Activated naive CD8-positive, alpha-beta T cell treated with anti-CD3 and anti-CD28 coated beads for 36 hours (primary cell): Measurements from ENCODE around the gene HDC. TPM values are rescaled to one million over a fixed set of nuclear protein-coding genes. Genes with fewer than 3 reads are reported as not detected.
A peak's percentile ranks its signal among the peaks of the same experiment; 100 is the strongest.

Source experiments
- DNase-seq: peaks from one replicate; pipeline ENCODE4 v3.0.0; 2021
- H3K27ac Mint-ChIP-seq: one replicate; pipeline ENCODE4 v1.8.0; 2022; ENCODE audit warnings: mild to moderate bottlenecking, moderate library complexity, mixed read lengths
- H3K27me3 Mint-ChIP-seq: one replicate; pipeline ENCODE4 v1.8.0; 2022; ENCODE audit warnings: mild to moderate bottlenecking, mixed read lengths
- H3K36me3 Mint-ChIP-seq: one replicate; pipeline ENCODE4 v1.8.0; 2021; ENCODE audit warnings: mild to moderate bottlenecking, mixed read lengths
- H3K4me1 Mint-ChIP-seq: one replicate; pipeline ENCODE4 v1.8.0; 2021; ENCODE audit warnings: mixed read lengths
- H3K4me3 Mint-ChIP-seq: one replicate; pipeline ENCODE4 v1.8.0; 2022; ENCODE audit warnings: mild to moderate bottlenecking, moderate library complexity, mixed read lengths
- H3K9me3 Mint-ChIP-seq: one replicate; pipeline ENCODE4 v1.8.0; 2022; ENCODE audit warnings: mixed read lengths
- total RNA-seq, 2 experiments: library from RNA; stranded (reverse); gene quantifications; one replicate each; pipeline ENCODE4 v1.2.3, GENCODE V29; 2021

Gene HDC
- under 1 TPM; 0.32 to 0.33 TPM for total RNA-seq

- peaks cover 32% of the 10 kb centered on the region for H3K4me1 Mint-ChIP-seq
- peaks cover 1% of the 10 kb centered on the region for H3K36me3 Mint-ChIP-seq
- peaks cover 5% of the 10 kb centered on the region for H3K27me3 Mint-ChIP-seq
- no peaks in the 10 kb centered on the region for H3K9me3 Mint-ChIP-seq
- no peak within 1 kb of the TSS for H3K27ac Mint-ChIP-seq
- no peak for DNase-seq
- no peak within 1 kb of the TSS for H3K4me3 Mint-ChIP-seq
These were observed at the start of gene HDC for GRCh38 chr15:50265620-50266019. Gene HDC (minus strand): TSS chr15:50265726. CDS start chr15:50265623, 103 bp downstream.

GRCh38 chr15:50312636-50313035 is 47.1 kb upstream of the HDC start:
- H3K36me3 Mint-ChIP-seq = peaks cover 15% of the 10 kb centered on the region

GRCh38 chr15:50307799-50308198 is 42.3 kb upstream of the HDC start:
- Mint-ChIP-seq H3K27me3 (no peaks in the 10 kb centered on the region), H3K9me3 (peaks cover 16% of the 10 kb centered on the region), H3K27ac (no peak overlapping the region)

More at GRCh38 chr15:50312636-50313035, 47.1 kb upstream of the HDC start:
- H3K9me3 Mint-ChIP-seq = peaks cover 12% of the 10 kb centered on the region
- H3K4me3 Mint-ChIP-seq = no peak overlapping the region
- H3K4me1 Mint-ChIP-seq = peaks cover 8% of the 10 kb centered on the region
- no peaks in the 10 kb centered on the region for H3K27me3 Mint-ChIP-seq
- no peak for DNase-seq
- no peak overlapping the region for H3K27ac Mint-ChIP-seq

GRCh38 chr15:50304836-50305235 is 39.3 kb upstream of the HDC start:
- H3K36me3 Mint-ChIP-seq = peaks cover 47% of the 10 kb centered on the region
- H3K9me3 Mint-ChIP-seq = peaks cover 16% of the 10 kb centered on the region
- no peaks in the 10 kb centered on the region for H3K27me3 Mint-ChIP-seq
- H3K4me3 Mint-ChIP-seq = no peak overlapping the region
- no peak overlapping the region for H3K27ac Mint-ChIP-seq
- H3K4me1 Mint-ChIP-seq = no peaks in the 10 kb centered on the region
- no peak for DNase-seq

More at GRCh38 chr15:50307799-50308198, 42.3 kb upstream of the HDC start:
- no peak for DNase-seq
- Mint-ChIP-seq H3K4me3 (no peak overlapping the region), H3K36me3 (peaks cover 35% of the 10 kb centered on the region), H3K4me1 (peaks cover 6% of the 10 kb centered on the region)

GRCh38 chr15:50302581-50302980 is 37.1 kb upstream of the HDC start:
- Mint-ChIP-seq H3K27ac (no peak overlapping the region), H3K4me3 (no peak overlapping the region), H3K36me3 (peaks cover 35% of the 10 kb centered on the region)

GRCh38 chr15:50298340-50298739 is 32.8 kb upstream of the HDC start:
- DNase-seq = no peak
- H3K27me3 Mint-ChIP-seq = no peaks in the 10 kb centered on the region
- H3K9me3 Mint-ChIP-seq = no peaks in the 10 kb centered on the region
- peaks cover 23% of the 10 kb centered on the region for H3K36me3 Mint-ChIP-seq
- H3K4me1 Mint-ChIP-seq = no peaks in the 10 kb centered on the region
- H3K27ac Mint-ChIP-seq = no peak overlapping the region
- H3K4me3 Mint-ChIP-seq = no peak overlapping the region

More at GRCh38 chr15:50302581-50302980, 37.1 kb upstream of the HDC start:
- peaks cover 3% of the 10 kb centered on the region for H3K9me3 Mint-ChIP-seq
- no peaks in the 10 kb centered on the region for H3K27me3 Mint-ChIP-seq
- no peaks in the 10 kb centered on the region for H3K4me1 Mint-ChIP-seq
- no peak for DNase-seq

GRCh38 chr15:50295966-50296365 is 30.4 kb upstream of the HDC start:
- no peaks in the 10 kb centered on the region for H3K27me3 Mint-ChIP-seq
- peaks cover 13% of the 10 kb centered on the region for H3K36me3 Mint-ChIP-seq
- H3K9me3 Mint-ChIP-seq = no peaks in the 10 kb centered on the region
- H3K4me1 Mint-ChIP-seq = no peaks in the 10 kb centered on the region
- H3K4me3 Mint-ChIP-seq = no peak overlapping the region
- no peak overlapping the region for H3K27ac Mint-ChIP-seq
- DNase-seq = no peak

- H3K36me3 Mint-ChIP-seq = peaks cover 16% of the 10 kb centered on the region
- H3K9me3 Mint-ChIP-seq = no peaks in the 10 kb centered on the region
- H3K27ac Mint-ChIP-seq = no peak overlapping the region
- H3K4me3 Mint-ChIP-seq = no peak overlapping the region
- no peak for DNase-seq
- no peaks in the 10 kb centered on the region for H3K4me1 Mint-ChIP-seq
- no peaks in the 10 kb centered on the region for H3K27me3 Mint-ChIP-seq
These were observed 24.2 kb upstream of the HDC start for GRCh38 chr15:50289749-50290148.

- no peak overlapping the region for H3K4me3 Mint-ChIP-seq
- DNase-seq = no peak
- peaks cover 21% of the 10 kb centered on the region for H3K36me3 Mint-ChIP-seq
- H3K4me1 Mint-ChIP-seq = no peaks in the 10 kb centered on the region
- H3K9me3 Mint-ChIP-seq = no peaks in the 10 kb centered on the region
- H3K27me3 Mint-ChIP-seq = no peaks in the 10 kb centered on the region
- H3K27ac Mint-ChIP-seq = no peak overlapping the region
These were observed 22.0 kb upstream of the HDC start for GRCh38 chr15:50287324-50288116.

GRCh38 chr15:50281427-50281826 is 15.9 kb upstream of the HDC start:
- no peak for DNase-seq
- no peak overlapping the region for H3K4me3 Mint-ChIP-seq
- no peak overlapping the region for H3K27ac Mint-ChIP-seq
- no peaks in the 10 kb centered on the region for H3K9me3 Mint-ChIP-seq
- H3K36me3 Mint-ChIP-seq = peaks cover 23% of the 10 kb centered on the region
- H3K27me3 Mint-ChIP-seq = no peaks in the 10 kb centered on the region
- peaks cover 10% of the 10 kb centered on the region for H3K4me1 Mint-ChIP-seq

- H3K36me3 Mint-ChIP-seq = peaks cover 23% of the 10 kb centered on the region
- no peaks in the 10 kb centered on the region for H3K9me3 Mint-ChIP-seq
- peaks cover 15% of the 10 kb centered on the region for H3K4me1 Mint-ChIP-seq
- no peaks in the 10 kb centered on the region for H3K27me3 Mint-ChIP-seq
- no peak overlapping the region for H3K4me3 Mint-ChIP-seq
- no peak for DNase-seq
- no peak overlapping the region for H3K27ac Mint-ChIP-seq
These were observed 14.7 kb upstream of the HDC start for GRCh38 chr15:50280271-50280670.

- peaks cover 20% of the 10 kb centered on the region for H3K4me1 Mint-ChIP-seq
- no peak overlapping the region for H3K4me3 Mint-ChIP-seq
- no peak for DNase-seq
- H3K9me3 Mint-ChIP-seq = no peaks in the 10 kb centered on the region
- H3K36me3 Mint-ChIP-seq = peaks cover 18% of the 10 kb centered on the region
- H3K27me3 Mint-ChIP-seq = no peaks in the 10 kb centered on the region
- H3K27ac Mint-ChIP-seq = peak overlapping the region; percentile 42
These were observed 13.0 kb upstream of the HDC start for GRCh38 chr15:50278496-50278895.

GRCh38 chr15:50277370-50277769 is 11.8 kb upstream of the HDC start:
- H3K4me1 Mint-ChIP-seq = peaks cover 20% of the 10 kb centered on the region
- no peaks in the 10 kb centered on the region for H3K27me3 Mint-ChIP-seq
- peak overlapping the region; percentile 62 for H3K27ac Mint-ChIP-seq
- no peak for DNase-seq
- H3K4me3 Mint-ChIP-seq = no peak overlapping the region
- H3K36me3 Mint-ChIP-seq = peaks cover 16% of the 10 kb centered on the region
- no peaks in the 10 kb centered on the region for H3K9me3 Mint-ChIP-seq

- Mint-ChIP-seq H3K27ac (no peak overlapping the region), H3K27me3 (no peaks in the 10 kb centered on the region), H3K9me3 (no peaks in the 10 kb centered on the region), H3K36me3 (peaks cover 16% of the 10 kb centered on the region), H3K4me1 (peaks cover 20% of the 10 kb centered on the region), H3K4me3 (no peak overlapping the region)
- DNase-seq = no peak
These were observed 10.4 kb upstream of the HDC start for GRCh38 chr15:50275908-50276307.

- Mint-ChIP-seq H3K36me3 (peaks cover 16% of the 10 kb centered on the region), H3K27me3 (no peaks in the 10 kb centered on the region), H3K27ac (peak overlapping the region; percentile 22), H3K4me1 (peaks cover 20% of the 10 kb centered on the region), H3K9me3 (no peaks in the 10 kb centered on the region), H3K4me3 (no peak overlapping the region)
- no peak for DNase-seq
These were observed 9.6 kb upstream of the HDC start for GRCh38 chr15:50275091-50275490.

- no peaks in the 10 kb centered on the region for H3K36me3 Mint-ChIP-seq
- H3K9me3 Mint-ChIP-seq = no peaks in the 10 kb centered on the region
- no peak for DNase-seq
- H3K4me3 Mint-ChIP-seq = no peak overlapping the region
- H3K27ac Mint-ChIP-seq = no peak overlapping the region
- H3K4me1 Mint-ChIP-seq = peaks cover 16% of the 10 kb centered on the region
- peaks cover 5% of the 10 kb centered on the region for H3K27me3 Mint-ChIP-seq
These were observed 2.1 kb upstream of the HDC start for GRCh38 chr15:50267577-50267976.
